SKM-1 treated with dmso at 0.1 percent for 144 hours (cell line): ENCODE data around the gene BRICD5.

Source experiments
- DNase-seq: peaks from one replicate; lab custom pipeline; 2025; ENCODE audit not compliant: unreplicated experiment; lab: John Stamatoyannopoulos, UW

The BRICD5 gene

GRCh38 chr16:2166263-2167067 is 44.2 kb downstream of the BRICD5 start:
- no peak for DNase-seq

DNA sequence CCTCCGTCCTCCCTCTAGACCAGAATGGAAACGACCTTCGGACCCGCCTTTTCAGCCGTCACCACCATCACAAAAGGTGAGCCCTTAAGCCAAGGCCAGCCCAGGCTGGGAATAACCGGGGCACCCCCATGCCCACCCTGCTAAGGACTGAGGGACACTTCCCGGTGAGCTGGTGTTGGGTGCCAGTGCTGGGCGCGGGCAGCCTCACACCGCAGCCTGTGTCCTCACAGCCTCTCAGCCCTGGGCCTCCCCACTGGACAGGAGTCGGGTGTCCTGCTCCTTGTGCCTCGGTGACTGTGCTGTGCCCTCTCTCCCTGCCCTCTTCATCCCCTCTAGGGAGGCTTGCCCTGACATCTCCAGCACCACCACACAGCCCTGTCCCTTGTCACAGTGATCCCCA is 44.8 kb downstream of the BRICD5 start:
- no peak for DNase-seq

- no peak for DNase-seq
Observed at GRCh38 chr16:2163211-2163881, 47.3 kb downstream of the BRICD5 start.

- no peak for DNase-seq
Observed at GRCh38 chr16:2162676-2163118, 48.0 kb downstream of the BRICD5 start.

DNA sequence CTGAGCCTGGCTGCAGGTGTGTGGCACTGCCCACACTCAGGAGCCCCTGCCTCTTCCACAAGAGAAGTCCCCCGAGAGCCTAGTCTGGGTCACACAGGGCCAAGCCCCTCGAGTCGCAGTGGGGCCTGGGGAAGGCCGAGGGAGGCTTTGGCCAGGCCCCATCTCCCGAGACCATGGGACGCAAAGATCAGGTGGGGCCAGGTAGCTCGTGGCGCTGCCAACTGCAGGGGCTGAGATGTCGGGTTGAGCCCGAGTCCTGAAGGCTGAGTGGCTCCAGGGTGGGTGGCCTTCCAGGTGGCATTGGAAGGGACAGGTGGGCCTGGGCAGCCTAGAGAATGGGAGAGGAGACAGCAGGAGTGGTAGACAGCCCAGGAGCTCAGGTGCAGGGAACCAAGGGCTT is 48.8 kb downstream of the BRICD5 start:
- no peak for DNase-seq

DNA sequence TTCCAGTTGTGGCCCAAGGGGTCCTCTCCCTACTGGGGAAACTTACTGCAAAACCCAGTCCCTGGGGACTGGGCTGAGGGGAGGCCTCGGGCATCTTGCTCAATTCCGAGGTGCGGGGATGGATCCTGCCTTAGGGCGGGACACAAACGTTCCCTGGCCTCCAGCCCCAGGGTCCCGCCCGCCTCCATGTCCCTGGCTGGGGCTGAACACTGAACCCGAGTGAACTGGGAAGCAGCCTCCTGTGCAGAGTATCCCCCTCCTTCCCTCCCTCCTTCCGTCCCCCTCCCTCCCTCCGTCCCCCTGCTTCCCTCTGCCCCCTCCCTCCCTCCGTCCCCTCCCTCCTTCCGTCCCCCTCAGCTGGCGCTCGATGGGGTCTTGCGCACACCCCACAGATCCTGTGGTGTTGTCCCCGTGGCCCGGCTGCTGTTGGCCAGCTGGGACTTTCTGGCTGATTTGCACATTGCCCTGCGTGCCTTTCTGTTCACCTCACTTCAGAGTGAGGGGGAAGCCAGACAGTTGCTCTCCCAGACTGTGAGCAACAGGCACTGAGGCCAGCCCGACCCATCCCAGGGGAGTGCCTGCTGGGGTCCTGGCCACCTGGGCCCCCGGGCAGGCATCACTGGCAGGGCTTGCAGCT is 49.6 kb downstream of the BRICD5 start:
- no peak for DNase-seq
